Measurements from ENCODE around the gene DBT. TPM values are rescaled to one million over a fixed set of nuclear protein-coding genes. Genes with fewer than 3 reads are reported as not detected.
"Not testable (repeated sequence)": the region's sequence is repeated elsewhere in the genome, so short reads cannot be mapped to it uniquely, and the experiment has no call there.

The DBT gene
- 1 to 10 TPM; 1.8 to 7.6 (median 4.9) TPM for total RNA-seq

GRCh38 chr1:100249537-100250257 lies at the start of gene DBT:
DBT (minus strand) TSS chr1:100249834; CDS start chr1:100249820, 14 bp downstream.
- peak; percentile 95 for DNase-seq
- in situ Hi-C loops (cut with MboI; ENCODE audit: low pct_ligation_motif_present in 1 of 4, low pct_unique_long_range_greater_than_20kb in 1 of 4, low sequenced_read_pairs in 3 of 4) (no loop called here), intact Hi-C loops (cut with DNase I; ENCODE audit: low total_unique reads) (no loop called here)
- Histone ChIP-seq H3K4me3 (peak within 1 kb of the TSS; percentile 43 to 88 (median 69)), H3K27ac (peak within 1 kb of the TSS; percentile 78 to 92 (median 86)), H3K9me3 (no peaks in the 10 kb centered on the region), H3K4me1 (peaks cover 0 to 22% (median 10%) of the 10 kb centered on the region in 4 donors), H3K36me3 (no peaks in the 10 kb centered on the region), H3K27me3 (no peaks in the 10 kb centered on the region)
- WGBS, 2 donors (ENCODE audit: low coverage in 1 of 2): 0 to 4% methylated on average over 2 to 31 of the region's 31 CpGs
- TF ChIP-seq POLR2A (IDR thresholded peaks at IDR 0.05) (peak; percentile 84), POLR2AphosphoS5 (IDR thresholded peaks at IDR 0.05) (peak; percentile 85 to 95 (median 95)), EP300 (IDR thresholded peaks at IDR 0.05; ENCODE audit: low read depth) (no peak), CTCF (IDR thresholded peaks at IDR 0.05) (no peak)

- Histone ChIP-seq H3K9me3 (no peaks in the 10 kb centered on the region), H3K36me3 (no peaks in the 10 kb centered on the region), H3K4me3 (no peak overlapping the region), H3K4me1 (no peaks in the 10 kb centered on the region), H3K27me3 (no peaks in the 10 kb centered on the region), H3K27ac (no peak overlapping the region)
- WGBS, 2 donors (ENCODE audit: low coverage in 1 of 2): 92 to 93% methylated on average over 4 of the region's 4 CpGs
- in situ Hi-C loops (cut with MboI; ENCODE audit: low pct_ligation_motif_present in 1 of 4, low pct_unique_long_range_greater_than_20kb in 1 of 4, low sequenced_read_pairs in 3 of 4): loop anchor here in 2 of 4 donors (25.0 kb wide), 1 partner anchor 164 kb away; no protein-coding TSS in a partner anchor
- no peak for DNase-seq
- intact Hi-C loops (cut with DNase I; ENCODE audit: low total_unique reads): loop anchor here (10.0 kb wide), 1 partner anchor 46 kb away; no protein-coding TSS in a partner anchor
- TF ChIP-seq CTCF (IDR thresholded peaks at IDR 0.05): no peak
- no peak for TF ChIP-seq POLR2AphosphoS5 (IDR thresholded peaks at IDR 0.05)
- no peak for TF ChIP-seq POLR2A (IDR thresholded peaks at IDR 0.05)
- no peak for TF ChIP-seq EP300 (IDR thresholded peaks at IDR 0.05; ENCODE audit: low read depth)
These were observed 48.9 kb upstream of the DBT start for GRCh38 chr1:100298512-100298911.

GRCh38 chr1:100296997-100297396 lies 47.4 kb upstream of the DBT start:
- intact Hi-C loops (cut with DNase I; ENCODE audit: low total_unique reads) (loop anchor here (10.0 kb wide), 1 partner anchor 48 kb away; no protein-coding TSS in a partner anchor), in situ Hi-C loops (cut with MboI; ENCODE audit: low pct_ligation_motif_present in 1 of 4, low pct_unique_long_range_greater_than_20kb in 1 of 4, low sequenced_read_pairs in 3 of 4) (loop anchor here in 2 of 4 donors (25.0 kb wide), 1 partner anchor 165 kb away; no protein-coding TSS in a partner anchor)
- H3K27me3 ChIP-seq, H3K4me3 ChIP-seq, H3K4me1 ChIP-seq, H3K36me3 ChIP-seq, H3K9me3 ChIP-seq, H3K27ac ChIP-seq, DNase-seq: not testable (repeated sequence)

- WGBS, 2 donors (ENCODE audit: low coverage in 1 of 2): 90 to 93% methylated on average over 4 to 8 of the region's 8 CpGs
- peaks cover 0 to 15% (median 2%) of the 10 kb centered on the region in 4 donors for H3K36me3 ChIP-seq
- no peaks in the 10 kb centered on the region for H3K4me1 ChIP-seq
- no peak overlapping the region for H3K27ac ChIP-seq
- no peak overlapping the region for H3K4me3 ChIP-seq
- no peaks in the 10 kb centered on the region for H3K9me3 ChIP-seq
- in situ Hi-C loops (cut with MboI; ENCODE audit: low pct_ligation_motif_present in 1 of 4, low pct_unique_long_range_greater_than_20kb in 1 of 4, low sequenced_read_pairs in 3 of 4): loop anchor here in 2 of 4 donors (25.0 kb wide), 1 partner anchor 166 kb away; no protein-coding TSS in a partner anchor
- no peaks in the 10 kb centered on the region for H3K27me3 ChIP-seq
- intact Hi-C loops (cut with DNase I; ENCODE audit: low total_unique reads): loop anchor here (10.0 kb wide), 1 partner anchor 49 kb away; no protein-coding TSS in a partner anchor
- TF ChIP-seq POLR2A (IDR thresholded peaks at IDR 0.05) (no peak), CTCF (IDR thresholded peaks at IDR 0.05) (no peak), EP300 (IDR thresholded peaks at IDR 0.05; ENCODE audit: low read depth) (no peak), POLR2AphosphoS5 (IDR thresholded peaks at IDR 0.05) (no peak)
- DNase-seq: no peak
These were observed 46.5 kb upstream of the DBT start for GRCh38 chr1:100296140-100296539.
